ENCODE data around the gene TRIM62.
A peak's percentile ranks its signal among the peaks of the same experiment; 100 is the strongest.
"Not testable (repeated sequence)": the region's sequence is repeated elsewhere in the genome, so short reads cannot be mapped to it uniquely, and the experiment has no call there.

Gene TRIM62

DNA sequence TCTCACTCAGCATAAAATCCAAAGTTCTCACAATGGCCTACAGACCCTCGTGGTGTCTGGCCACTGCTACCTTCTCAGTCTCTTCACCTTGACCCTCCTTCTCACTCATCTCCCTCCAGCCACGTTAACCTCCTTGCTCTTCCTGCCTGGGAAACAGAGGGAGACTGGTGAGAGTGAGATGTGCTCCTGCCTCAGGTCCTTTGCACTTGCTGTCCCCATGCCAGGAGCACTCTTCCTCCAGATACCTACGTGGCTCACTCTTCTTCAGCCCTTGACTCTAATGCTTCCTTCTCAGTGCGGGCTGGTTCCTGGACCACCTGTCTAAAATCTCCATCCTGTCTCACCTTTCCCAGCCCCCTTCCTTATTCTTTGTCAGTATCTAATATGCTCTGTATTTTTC, 24.7 kb downstream of the TRIM62 start:
- no peak for DNase-seq

DNA sequence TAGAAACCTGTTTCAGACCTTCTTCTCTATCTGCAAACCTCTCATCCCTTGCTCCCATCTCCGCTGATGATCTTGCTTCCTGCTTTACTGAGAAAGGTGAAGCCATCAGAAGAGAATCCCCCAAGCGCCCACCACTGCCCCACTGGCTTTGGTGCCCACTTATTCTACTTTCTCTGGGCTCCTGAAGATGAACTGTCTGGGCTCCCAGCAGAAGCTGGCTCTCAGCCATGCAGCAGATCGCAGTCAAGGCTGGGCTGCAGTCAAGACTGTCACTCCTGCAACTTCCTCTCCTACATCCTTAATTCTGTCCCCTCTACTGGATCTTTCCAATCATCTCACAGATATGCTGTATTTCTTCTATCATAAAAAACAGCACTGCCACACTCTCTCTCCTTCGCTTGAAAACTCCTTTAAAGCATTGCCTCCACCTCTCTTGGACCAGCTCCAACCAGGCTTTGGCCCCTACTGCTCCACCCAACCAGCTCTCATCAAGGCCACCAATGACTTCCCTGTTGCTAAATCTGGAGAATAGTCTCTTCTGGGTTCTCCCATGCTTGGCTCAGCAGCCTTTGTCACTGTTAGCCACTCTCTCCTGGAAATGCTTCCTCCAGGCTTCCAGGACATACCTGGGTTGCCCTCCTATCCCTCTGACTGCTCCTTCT, 25.8 kb downstream of the TRIM62 start:
- DNase-seq = no peak

DNA sequence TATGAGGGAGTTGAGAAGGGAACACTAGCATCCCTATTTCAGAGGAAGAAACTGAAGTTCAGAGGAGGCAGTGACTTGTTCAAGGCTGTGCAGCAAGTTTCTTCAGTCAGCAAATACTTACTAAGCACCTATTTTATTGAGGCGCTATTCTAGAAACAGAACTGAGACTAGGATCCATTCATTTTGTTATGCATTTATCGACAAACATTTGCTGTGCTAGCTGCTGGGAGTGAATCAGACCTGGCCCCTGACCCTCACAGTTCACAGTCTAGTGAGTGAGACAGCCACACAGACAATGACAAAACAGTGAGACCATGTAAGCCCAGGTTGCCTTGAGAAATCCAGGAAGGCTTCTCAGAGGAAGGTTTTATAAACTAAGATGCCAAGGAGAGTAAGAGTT, 28.2 kb downstream of the TRIM62 start:
- DNase-seq = no peak

DNA sequence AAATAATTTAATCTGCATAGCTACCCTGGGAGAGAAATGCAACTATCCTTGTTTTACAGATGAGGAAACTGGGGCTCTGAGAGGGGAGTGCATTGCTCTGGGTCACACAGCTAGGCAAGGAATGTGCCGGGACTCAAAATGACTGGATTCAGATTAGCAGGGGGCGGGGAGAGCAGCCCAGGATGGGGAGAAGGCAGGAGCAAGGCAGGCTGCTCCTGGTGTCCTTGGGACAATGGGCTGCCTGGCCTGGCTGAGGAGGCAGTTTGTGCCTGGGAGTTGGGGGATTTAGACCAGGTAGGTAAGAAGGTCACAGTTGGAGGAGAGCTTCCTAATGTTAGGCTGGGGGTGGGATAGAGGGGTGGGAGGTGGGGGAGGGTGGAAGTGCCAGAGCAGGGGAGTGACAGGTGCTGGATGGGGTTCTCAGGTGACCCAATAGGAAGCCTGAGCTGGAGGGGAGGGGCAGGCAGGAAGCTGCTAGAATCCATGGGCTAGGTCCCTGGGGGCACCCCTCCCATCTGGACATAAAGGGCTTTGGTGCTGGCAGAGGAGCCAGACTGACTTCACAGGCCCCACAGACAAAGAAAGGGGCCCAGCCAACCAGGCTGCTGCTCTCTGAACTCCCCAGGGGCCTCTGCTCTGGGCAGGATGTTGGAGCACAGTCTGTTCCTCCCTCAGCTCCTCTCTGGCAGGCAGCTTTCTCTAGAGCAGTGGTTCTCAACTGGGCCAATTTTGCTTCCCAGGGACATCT, 29.0 kb downstream of the TRIM62 start:
- peak; percentile 98 for DNase-seq

DNA sequence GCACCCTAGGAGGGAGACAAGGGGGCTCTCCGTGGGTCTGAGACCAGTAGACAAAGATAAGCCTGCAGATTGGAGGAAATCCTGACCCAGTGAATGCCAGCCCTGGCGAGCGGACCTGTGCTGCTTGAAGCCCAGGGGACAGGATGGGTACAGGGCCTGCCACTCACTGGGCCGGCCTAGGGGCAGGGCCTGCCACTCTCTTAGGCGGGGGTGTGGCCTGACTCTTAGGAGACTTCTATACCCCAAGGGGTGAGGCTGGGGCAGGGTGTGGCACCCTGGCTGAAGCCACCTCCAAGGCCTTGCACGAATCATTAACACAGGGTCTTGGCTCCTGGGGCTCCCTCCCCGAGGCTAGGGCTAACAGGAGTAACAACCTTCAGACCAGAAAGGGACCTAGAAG, 30.7 kb downstream of the TRIM62 start:
- DNase-seq = no peak

DNA sequence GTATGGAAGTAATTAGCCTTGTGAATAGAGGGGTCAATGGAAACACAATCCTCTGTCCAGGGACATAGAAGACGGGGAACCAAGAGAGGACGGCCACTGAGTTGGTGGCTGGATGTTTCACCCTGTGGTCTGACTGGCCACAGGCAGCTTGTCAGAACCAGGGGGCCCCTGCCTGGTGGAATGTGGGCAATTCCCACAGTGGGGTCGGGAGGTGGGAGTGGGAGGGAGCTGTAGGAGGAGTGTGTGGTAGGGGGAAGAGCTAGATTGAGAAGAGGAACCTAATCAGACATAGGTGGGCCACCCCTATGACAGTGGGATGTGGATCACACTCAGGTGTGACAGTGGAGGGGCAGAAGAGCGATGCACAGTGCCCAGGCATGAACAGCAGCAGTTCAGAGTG, 31.3 kb downstream of the TRIM62 start:
- DNase-seq = no peak

DNA sequence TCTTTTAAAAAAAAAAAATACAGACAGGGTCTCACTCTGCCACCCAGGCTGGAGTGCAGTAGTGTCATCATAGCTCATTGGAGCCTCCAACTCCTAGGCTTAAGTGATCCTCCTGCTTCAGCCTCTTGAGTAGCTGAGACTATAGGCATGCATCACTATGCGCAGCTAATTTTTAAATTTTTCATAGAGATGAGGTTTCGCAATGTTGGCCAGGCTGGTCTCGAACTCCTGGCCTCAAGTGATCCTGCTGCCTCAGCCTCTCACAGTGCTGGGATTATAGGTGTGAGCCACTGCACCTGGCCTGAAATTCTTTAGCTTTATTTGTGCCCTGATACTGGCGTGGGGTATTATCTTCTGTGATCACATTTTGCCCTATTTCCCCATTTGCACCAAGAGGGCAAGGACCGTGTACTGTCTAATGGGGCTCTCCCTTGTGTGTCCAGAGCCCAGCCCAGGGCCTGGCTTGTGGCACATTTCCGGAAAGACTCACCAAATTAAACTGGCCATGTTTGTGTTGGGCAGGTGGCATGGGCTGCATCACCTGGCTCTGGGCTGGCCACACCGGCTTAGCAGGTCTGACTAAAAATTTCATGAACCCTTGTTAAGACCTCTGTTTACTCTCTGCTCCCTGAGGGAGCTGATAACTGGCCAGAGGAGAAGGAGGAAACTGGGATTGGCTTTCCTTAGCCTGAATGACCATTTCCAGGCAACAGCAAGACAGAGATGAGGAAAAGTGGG, 32.2 kb downstream of the TRIM62 start:
- no peak for DNase-seq

DNA sequence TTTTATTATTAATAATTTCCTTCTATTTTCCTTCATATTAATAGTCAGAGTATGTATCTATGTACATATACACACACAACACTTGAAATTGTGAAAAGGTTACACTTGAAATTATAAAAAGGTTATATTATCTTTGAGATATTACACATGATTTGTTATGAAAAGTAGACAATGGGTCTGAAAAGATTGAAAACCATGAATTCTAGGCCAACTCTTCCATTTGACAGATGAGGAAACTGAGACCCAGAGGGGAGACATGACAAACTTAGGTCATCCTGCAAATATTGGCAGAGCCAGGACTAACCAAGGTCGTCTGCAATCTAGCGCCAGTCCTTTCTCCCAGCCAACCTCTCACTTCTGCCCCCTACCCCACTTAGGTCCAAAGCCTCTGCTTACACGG, 33.2 kb downstream of the TRIM62 start:
- no peak for DNase-seq

DNA sequence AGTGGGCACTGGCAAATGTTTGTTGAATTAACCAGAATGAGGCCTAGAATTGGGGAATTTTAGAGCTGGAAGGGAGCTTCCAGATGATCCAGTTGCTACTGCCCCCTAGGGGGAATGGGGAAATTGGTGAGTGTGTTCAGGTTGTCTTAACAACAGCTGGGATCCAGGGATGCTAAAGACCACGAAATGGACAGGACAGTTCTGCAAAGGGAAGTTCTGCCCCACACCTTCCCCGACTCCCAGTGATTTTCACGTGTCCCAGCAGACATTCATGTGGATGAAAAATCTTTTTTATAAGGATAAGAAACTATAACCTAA, 33.9 kb downstream of the TRIM62 start:
- no peak for DNase-seq

DNA sequence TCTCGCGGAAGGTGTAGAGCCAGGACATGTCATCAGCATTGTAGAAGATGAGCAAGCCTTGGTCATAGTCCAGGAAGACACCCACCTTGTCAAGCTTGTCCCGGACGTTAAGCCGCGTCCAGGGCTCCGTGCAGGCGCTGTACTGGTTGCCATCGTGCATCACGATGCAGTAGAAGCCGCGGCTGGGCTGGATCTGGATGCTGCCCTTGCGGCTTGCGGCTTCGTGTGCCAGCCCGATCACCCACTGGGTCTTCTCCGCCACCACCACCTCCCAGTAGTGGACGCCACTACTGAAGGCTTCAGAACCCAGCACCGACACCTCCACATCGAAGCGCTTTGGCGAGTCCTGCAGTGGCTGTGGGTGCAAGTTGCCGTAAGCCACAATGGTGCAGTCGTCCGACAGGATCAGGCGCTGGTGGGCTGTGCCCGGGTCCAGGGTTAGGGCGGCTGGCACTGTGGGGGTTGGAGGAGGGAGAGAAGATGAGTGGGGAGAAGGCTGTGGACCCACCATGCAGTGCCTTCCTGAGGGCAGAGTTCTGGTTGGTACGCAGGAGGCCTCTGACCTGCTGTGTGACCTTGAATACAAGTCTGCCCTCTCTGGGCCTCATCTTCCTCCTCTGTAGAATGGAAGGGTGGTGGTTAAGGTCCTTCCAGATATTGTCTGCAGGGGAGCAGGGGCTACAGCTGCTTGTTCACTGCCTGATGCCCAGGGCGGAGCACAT, 34.4 kb downstream of the TRIM62 start:
- DNase-seq = no peak

DNA sequence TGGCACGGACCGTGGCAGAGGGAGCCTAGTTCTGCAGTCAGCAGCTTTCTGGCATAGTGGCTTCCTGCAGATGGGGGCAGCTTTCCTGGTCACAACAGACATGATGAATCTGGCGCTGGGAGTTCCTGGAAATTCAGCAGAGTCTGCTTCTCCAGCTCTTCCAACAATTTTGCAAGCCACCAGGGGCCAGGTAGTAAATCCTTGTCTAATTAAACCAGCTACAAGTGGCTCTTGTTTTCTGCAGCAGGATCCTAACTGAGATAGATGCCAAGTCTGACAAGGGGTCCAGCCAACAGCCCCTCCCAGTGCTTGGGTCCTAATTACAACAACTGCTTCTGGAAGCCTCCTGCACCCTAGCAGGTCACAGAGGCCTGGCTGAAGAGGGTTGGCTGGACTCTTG, 35.8 kb downstream of the TRIM62 start:
- no peak for DNase-seq

DNA sequence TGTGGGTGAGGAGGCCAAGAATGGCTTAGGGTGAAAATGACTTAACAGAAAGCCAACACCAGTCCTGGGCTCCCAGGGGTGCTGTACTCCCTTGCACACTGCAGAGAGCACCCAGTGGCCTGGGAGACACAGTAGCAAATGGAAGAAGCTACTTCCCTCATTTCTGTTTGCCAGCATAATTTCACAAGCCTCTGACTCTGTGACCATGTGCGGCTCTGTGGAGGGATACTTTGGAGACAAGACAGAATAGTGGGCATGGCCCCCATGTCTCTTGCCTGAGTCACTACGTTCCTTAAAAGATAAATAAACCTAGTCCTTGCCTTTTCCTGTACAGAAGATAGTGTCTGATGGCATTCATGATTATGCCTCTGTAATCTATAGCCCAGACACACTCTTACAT, 38.1 kb downstream of the TRIM62 start:
- no peak for DNase-seq

DNA sequence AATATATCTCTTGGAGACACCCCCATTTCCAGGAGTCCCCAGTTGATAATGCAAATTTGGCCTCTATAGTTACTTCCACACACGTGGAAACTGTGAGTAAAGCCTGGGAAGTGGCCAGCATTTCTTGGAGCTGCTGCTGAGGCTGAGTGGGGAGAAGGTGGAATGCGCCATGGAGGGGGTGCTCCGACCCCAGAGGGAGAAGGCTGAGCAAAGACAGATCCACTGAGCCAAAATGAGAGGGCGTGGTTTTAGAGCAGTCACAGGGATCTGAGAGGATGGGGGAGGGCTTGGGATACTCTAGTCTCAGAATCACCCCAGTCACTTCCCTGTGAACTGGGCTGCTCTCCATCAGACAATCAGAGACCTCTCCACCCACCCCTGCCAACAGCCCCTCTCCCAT, 38.7 kb downstream of the TRIM62 start:
- no peak for DNase-seq

DNA sequence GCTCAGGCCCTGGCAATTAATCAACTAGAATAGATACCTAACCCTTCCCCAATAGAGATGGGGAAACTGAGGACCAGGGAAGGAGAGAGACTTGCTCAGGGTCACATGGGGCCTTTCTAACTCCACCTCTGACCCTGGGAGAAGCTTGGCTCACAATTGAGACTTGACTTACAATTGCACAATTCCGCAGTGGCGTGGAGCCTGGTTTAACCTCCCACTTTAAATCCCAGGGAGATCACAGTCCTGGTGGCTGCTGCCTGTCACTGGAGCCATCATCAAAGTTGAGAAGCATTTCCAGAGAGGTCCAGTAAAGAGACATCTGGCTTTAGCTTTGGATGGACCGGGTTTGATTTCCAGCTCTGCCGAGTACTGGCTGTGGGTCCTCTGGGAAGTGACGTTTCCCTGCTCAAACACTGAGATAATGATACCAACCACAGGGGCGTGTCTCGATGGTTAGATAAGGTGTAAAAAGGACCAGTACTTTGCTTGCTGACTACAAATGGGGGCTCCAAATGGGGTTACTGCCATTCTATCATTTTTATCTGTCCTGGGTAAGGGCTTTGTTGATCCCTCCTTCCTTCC, 39.3 kb downstream of the TRIM62 start:
- DNase-seq = no peak

DNA sequence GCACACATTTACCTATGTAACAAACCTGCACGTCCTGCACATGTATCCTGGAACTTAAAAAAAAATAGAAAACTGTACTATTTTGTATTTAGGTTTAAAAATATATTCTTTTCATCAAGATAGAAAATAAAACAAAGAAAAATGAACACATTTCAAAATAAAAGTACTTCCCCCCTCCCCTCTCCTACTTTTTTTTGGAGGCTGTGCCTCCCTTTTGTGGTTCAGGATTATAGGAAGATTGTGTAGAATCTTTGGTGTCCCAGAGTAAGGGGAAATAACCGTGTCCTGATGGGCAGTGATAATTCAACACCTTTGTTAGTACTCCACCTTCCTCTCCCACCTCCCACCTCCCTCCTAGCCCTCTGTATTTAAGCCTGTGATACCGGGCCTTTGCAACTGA, 40.1 kb downstream of the TRIM62 start:
- no peak for DNase-seq

DNA sequence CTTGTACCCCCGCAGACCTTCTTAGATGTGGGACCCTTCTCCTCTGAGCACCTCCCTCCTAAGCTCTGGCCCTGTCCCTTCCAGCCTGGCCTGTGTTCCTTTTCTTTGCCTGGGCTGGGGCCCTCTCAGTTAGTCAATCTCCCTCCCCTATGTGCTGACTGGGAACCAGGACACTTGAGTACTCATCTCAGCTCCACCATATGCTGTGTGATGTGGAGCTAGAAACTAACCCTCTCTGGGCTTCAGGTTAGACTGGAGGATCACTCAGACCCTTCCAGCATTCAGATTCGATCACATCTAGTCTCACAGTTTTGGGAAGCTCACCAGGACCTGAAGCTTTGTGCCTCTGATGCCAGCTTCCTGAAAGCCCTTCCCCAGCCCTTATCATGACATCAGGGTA, 40.6 kb downstream of the TRIM62 start:
- no peak for DNase-seq

DNA sequence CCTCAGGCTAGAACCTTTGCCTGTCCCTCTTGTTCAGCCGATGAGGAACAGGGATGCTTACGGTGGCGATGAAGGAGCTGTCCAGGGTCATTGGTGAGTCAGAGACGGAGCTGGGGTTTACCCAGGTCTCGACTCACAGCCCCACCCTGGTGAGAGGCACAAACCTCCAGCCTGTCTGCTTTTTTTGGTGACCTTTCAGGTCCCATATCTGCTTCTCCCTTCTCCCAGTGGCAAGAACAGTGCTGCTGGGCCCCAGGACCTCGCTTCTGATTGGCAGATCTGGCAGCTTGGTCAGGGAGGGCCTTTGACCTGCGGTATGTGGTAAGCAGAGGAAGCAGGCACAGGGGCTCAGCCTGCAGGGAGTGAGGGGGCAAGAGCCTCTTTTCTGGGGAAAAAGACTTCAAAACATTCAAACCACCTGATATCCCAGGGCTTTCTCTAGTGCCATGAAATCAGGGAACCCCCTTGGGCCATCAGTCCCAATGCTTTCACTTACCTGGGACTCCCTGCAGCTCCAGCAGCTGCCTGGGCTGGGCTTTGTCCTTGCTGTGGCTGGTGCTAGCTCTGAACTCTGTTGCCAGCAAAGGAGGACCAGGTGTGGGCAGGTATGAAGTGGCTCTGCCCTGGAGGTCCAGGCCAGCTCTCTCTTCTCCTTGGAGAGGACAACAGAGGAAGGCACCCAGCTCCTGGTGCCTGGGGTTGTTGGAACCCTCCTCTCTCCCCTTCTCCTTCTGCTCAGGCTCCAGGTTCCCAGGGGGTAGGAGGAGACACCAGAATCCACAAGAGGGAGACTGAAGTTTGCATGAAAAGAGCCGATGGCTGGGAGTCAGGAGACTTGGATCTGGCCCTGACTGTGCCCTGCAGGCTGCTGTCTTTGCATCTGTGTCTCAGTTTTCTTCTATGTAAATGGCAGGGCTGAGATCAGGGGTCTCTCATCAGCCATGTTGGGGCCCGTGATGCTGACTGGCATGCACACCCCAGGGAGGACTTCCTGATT, 41.4 kb downstream of the TRIM62 start:
- peak; percentile 29 for DNase-seq

DNA sequence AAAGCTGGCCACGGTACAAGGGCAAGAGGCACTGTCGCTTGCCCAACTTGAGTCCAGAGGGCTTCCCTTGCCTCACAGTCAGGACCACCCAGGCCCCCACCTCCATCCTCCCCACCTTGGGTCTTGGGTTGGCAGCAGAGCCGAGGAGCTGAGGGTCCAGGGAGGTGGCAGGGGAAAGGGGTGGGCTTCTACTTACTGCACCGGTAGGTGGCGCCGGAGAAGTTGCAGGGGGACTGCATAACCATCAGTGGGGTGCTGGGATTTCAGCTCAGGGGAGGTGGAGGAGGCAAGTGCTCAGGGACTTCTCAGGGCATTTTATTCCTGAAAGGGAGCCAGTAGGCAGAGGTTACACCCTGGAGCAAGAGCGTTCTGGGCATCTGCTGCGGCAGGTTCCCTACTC, 44.0 kb downstream of the TRIM62 start:
- DNase-seq = no peak

DNA sequence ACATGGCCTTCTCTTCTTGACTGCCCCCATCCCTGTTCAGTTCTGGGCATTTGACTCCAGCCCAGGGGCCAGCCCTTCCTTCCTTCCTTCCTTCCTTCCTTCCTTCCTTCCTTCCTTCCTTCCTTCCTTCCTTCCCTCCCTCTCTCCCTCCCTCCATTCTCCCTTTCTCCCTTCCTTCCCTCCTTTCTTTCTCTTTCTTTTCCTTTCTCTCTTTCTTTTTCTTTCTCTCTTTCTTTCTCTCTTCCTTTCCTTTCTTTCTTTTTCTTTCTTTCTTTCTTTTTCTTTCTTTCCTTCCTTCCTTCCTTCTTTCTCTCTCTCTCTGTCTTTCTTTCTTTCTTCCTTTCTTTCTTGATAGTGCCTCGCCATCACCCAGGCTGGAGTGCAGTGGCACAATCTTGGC, 45.8 kb downstream of the TRIM62 start:
- not testable (repeated sequence) for DNase-seq

DNA sequence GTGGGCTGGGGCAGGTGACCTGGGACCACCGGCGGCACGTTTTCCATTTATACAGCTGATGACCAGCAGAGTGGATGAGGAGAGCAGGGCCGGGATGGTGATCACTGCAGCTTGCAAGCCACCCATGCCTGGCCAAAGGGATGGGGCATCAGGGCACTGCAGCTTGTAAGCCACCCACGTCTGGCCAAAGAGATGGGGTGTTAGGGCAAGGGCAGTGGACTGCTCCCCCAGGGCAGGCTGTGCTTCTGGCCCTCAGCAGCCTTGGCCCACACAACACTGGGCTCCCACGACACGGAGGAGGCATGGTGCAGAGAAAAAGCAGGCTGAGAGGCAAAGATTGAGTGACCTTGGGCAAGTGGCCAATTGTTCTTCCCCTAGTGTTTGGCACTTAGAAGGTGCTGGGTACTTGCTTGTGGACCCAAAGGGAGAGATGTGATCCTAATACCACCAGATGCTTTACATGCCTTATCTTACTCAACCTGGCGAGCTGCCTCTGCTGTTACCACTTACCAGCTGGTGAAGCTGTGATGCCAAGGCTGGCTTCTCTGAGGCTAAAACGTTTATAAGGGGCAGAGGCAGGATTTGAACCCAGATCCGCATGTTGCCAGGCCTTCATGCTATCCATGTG, 48.3 kb downstream of the TRIM62 start:
- DNase-seq = no peak

DNA sequence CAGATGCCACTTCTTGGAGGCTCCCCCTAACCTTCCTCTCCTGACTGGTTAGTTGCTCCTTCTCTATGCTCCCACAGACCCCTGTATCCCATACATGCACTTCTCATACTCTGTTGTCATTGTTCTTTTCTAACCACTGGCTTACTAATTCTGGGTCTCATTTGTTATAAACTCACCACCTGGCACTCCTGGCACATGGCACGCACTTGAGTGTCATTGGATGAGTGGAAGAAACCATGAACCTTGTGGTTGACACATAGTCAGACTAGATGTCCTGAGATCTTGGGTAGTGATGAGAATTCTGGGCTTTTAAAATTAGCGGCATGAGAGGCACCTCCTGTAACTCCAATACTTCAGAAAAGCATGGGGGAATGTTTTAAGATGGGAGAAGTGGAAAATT, 49.3 kb downstream of the TRIM62 start:
- no peak for DNase-seq

DNA sequence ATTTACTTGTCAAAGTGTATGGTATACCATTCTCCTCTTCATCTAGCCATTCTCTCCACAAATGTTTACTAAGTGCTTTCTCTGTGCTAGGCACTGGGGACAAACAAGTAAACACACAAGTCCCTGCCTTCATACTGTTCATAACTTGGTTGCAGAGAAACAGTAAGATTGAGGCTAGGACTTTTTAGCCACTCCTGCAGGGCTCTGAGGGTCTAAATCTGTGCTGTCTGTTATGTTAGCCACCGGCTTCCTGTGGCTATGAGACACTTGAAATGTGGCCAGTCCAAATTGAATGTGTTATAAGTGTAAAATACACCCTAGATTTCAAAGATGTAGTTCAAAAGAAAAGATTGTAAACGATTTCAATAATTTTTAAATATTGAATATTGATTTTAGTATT, 50.7 kb downstream of the TRIM62 start:
- no peak for DNase-seq

Measured in NCI-H2171 (cell line).